Upper lobe of right lung (tissue), 1 donor: Measurements from ENCODE around the gene CTSA. TPM values are rescaled to one million over a fixed set of nuclear protein-coding genes. Genes with fewer than 3 reads are reported as not detected.

Experiments used
- ATAC-seq: fragments of 200-7000 bp; cut with Tn5 transposase; one replicate; pipeline ENCODE4 v1.9.1; 2020; ENCODE audit warnings: mild to moderate bottlenecking, moderate library complexity
- DNase-seq: peaks from one replicate; pipeline ENCODE4 v3.0.0-alpha.2; 2020
- H3K27ac ChIP-seq: fragments of 200-600 bp; one replicate; pipeline ENCODE4 v1.8.0; 2022
- H3K27me3 ChIP-seq: fragments of 200-600 bp; one replicate; pipeline ENCODE4 v1.8.0; 2022; ENCODE audit warnings: mild to moderate bottlenecking
- H3K36me3 ChIP-seq: fragments of 200-600 bp; one replicate; pipeline ENCODE4 v1.8.0; 2022
- H3K4me1 ChIP-seq: fragments of 200-600 bp; one replicate; pipeline ENCODE4 v1.8.0; 2022
- H3K4me3 ChIP-seq: fragments of 200-600 bp; one replicate; pipeline ENCODE4 v1.8.0; 2022; ENCODE audit warnings: mild to moderate bottlenecking
- H3K9me3 ChIP-seq: fragments of 200-600 bp; one replicate; pipeline ENCODE4 v1.8.0; 2022
- intact Hi-C: fragments of 100-400 bp; cut with DNase I; formaldehyde crosslinking; loops from one replicate; pipeline ENCODE4 v1.11.0; 2022
- total RNA-seq: library from RNA; stranded (reverse); fragmentation: NEBNext Ultra II Directional; extraction: Animal tissue kit (Norgen Biotek cat#: 25700); gene quantifications from one replicate; pipeline ENCODE4 v1.2.1, GENCODE V29; 2021
- TF ChIP-seq, protein P1 (sequence below): fragments of 200-600 bp; IDR thresholded peaks from one replicate; pipeline ENCODE4 v1.8.0; 2022; ENCODE audit warnings: antibody characterized with exemption
- donor health status: DM: no; HTN: yes; CAD: no; lungs with severe emphysema.

CTSA gene
- total RNA-seq, 1 donor from 2014 or later = 164 TPM

DNA sequence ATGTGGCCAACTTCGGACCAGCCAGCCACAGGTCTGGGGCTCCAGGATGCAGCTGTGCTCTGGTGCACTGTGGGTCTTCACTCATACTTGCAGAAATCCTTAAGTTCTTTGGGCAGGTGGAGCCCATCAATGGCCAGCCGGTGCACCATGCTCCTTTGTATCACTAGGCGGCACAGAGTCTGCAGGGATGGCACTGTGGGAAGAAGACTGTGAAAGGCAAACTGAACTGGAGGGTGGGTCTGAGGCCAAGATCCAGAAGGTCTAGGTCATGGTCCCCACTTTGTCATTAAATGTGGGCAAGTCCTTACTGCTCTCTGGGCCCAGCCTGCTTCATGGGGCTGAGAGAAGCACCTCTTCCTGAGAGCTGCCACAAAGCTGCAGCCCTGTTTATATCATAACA is 2.5 kb upstream of the CTSA start:
- no peak overlapping the region for H3K4me3 ChIP-seq
- peaks cover 8% of the 10 kb centered on the region for H3K4me1 ChIP-seq
- no peaks in the 10 kb centered on the region for H3K9me3 ChIP-seq
- TF ChIP-seq, protein P1, sequence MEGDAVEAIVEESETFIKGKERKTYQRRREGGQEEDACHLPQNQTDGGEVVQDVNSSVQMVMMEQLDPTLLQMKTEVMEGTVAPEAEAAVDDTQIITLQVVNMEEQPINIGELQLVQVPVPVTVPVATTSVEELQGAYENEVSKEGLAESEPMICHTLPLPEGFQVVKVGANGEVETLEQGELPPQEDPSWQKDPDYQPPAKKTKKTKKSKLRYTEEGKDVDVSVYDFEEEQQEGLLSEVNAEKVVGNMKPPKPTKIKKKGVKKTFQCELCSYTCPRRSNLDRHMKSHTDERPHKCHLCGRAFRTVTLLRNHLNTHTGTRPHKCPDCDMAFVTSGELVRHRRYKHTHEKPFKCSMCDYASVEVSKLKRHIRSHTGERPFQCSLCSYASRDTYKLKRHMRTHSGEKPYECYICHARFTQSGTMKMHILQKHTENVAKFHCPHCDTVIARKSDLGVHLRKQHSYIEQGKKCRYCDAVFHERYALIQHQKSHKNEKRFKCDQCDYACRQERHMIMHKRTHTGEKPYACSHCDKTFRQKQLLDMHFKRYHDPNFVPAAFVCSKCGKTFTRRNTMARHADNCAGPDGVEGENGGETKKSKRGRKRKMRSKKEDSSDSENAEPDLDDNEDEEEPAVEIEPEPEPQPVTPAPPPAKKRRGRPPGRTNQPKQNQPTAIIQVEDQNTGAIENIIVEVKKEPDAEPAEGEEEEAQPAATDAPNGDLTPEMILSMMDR = no peak
- H3K27me3 ChIP-seq = no peaks in the 10 kb centered on the region
- H3K36me3 ChIP-seq = peaks cover 14% of the 10 kb centered on the region
- no peak for ATAC-seq
- intact Hi-C loops = no loop called here
- DNase-seq = no peak
- H3K27ac ChIP-seq = no peak overlapping the region

DNA sequence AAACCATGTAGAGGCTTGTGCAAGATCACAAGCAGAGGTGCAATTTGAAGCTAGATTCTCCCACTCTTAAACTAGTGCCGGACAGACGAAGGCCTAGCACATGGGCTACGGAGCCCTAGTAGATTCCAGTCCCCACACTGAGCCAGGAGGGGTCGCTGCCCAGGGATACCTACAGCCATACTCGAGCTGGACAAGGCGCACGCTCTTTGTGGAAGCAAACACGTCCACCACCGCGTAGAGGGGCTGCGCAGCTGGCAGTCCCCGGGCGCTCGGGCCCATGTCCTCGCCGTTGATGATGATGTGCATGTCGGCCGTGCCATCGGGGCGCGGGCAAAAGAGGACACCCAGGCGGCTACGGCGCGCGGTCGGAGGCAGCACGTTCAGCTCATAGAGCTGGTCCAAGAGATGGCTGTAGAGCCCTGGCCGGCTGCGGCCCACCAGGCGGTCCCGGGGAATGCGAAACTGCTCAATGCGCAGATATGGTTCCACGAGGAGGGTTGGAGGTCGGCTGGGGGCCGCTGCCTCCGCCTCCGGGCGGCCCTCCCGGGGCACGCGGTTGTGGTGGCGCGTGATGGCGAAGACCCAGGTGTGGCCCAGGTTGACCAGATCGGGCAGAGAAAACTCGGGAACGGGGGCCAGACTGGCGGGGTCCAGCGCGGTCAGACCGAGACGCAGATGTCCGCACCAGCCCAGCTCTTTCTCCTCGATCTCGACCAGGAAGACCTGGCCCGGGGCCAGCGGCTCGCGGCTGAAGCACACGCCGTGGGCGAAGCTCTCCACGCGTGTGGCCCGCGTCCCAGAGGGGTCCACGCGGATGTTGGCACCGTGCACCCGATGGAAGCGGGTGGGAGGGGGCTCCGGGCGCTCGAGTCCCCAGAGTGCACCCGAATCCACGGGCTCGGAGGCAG is 804 bp upstream of the CTSA start:
- ATAC-seq = peak; percentile 85
- no peaks in the 10 kb centered on the region for H3K27me3 ChIP-seq
- TF ChIP-seq, protein P1 = peak; percentile 66
- peak; percentile 89 for DNase-seq
- no peaks in the 10 kb centered on the region for H3K9me3 ChIP-seq
- intact Hi-C loops = no loop called here
- H3K4me3 ChIP-seq = peak overlapping the region; percentile 80
- H3K27ac ChIP-seq = peak overlapping the region; percentile 71
- H3K4me1 ChIP-seq = peaks cover 8% of the 10 kb centered on the region
- H3K36me3 ChIP-seq = peaks cover 28% of the 10 kb centered on the region

DNA sequence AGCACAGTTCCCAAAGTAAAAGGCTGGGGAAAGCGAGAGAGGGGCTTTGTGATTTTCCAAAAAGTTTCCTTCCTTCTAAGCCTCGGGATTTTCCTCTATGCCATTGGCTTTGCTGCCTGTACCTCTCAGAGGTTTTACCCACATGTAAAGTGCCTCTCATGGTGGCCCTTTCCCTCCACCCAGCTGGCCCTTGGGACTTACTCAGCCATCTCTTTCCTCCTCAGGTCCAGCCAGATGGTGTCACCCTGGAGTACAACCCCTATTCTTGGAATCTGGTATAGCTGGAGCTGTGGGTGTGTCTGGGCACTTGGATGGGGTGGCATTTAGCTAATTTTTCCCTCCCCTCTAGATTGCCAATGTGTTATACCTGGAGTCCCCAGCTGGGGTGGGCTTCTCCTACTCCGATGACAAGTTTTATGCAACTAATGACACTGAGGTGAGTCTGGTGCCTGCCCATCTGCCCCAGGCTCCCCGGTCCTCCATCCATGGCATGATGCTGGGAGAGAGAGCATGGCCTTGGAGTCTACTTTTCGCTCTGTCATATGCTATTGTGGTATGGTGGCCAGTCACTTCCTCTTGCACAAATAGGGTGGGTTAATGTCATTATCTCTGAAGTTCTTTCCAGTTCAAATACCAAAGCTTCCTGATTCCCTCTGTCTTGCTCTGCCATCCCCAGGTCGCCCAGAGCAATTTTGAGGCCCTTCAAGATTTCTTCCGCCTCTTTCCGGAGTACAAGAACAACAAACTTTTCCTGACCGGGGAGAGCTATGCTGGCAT is 1.1 kb downstream of the CTSA start:
- H3K4me3 ChIP-seq = peak overlapping the region; percentile 80
- intact Hi-C loops = no loop called here
- TF ChIP-seq, protein P1 = peak; percentile 19

DNA sequence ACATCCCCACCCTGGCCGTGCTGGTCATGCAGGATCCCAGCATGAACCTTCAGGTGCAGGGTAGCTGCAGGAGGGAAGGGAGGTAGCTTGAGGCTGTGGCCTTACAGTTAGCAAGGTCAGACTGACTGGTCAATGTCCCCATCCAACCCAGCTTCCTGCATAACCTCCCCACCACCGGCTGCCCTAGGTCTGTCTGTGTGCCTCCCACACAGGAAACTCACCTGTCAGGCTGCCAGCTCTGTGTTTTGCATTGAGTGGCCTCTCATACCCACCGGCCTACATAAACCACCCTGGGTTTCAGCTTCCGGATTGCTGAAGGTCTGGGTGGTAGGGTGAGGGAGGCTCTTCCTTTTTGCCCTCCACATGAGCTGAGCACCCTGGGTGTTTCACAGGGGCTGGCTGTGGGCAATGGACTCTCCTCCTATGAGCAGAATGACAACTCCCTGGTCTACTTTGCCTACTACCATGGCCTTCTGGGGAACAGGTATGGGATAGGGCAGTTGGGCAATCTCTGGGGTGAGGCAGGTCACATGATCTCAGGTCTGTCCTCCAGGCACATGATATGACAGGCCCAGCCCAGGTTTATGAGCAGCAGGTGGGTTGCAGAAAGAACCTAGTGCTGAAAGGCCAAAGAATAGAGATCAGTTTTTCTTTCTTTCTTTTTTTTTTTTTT is 1.8 kb downstream of the CTSA start:
- ATAC-seq (no peak), DNase-seq (no peak)
- no peaks in the 10 kb centered on the region for H3K27me3 ChIP-seq
- H3K9me3 ChIP-seq = no peaks in the 10 kb centered on the region
- no peak overlapping the region for H3K27ac ChIP-seq
- intact Hi-C loops = no loop called here
- peaks cover 8% of the 10 kb centered on the region for H3K4me1 ChIP-seq
- no peak overlapping the region for H3K4me3 ChIP-seq
- peaks cover 42% of the 10 kb centered on the region for H3K36me3 ChIP-seq
- TF ChIP-seq, protein P1 = no peak

More for the DNA sequence above, 1.1 kb downstream of the CTSA start:
- Histone ChIP-seq H3K4me1 (peaks cover 8% of the 10 kb centered on the region), H3K27me3 (no peaks in the 10 kb centered on the region), H3K27ac (no peak overlapping the region), H3K36me3 (peaks cover 35% of the 10 kb centered on the region), H3K9me3 (no peaks in the 10 kb centered on the region)
- ATAC-seq (peak; percentile 19), DNase-seq (no peak)

DNA sequence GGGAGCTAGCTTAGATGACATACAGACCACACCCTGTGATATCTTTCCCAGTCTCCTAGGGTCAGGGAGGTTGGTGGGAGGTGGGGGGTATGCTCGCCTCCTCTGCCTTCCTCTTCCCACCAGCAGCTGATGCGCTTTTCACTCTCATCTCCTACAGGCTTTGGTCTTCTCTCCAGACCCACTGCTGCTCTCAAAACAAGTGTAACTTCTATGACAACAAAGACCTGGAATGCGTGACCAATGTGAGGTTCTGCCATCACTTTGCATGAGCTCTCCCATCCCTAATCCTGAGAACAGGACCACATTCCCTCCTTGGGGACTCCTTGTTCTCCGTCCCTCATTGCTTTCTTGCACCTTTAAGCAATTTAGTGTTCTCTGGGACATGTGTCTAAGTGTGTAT is 2.7 kb downstream of the CTSA start:
- ATAC-seq (no peak), DNase-seq (no peak)
- H3K9me3 ChIP-seq = no peaks in the 10 kb centered on the region
- intact Hi-C loops = no loop called here
- no peak overlapping the region for H3K27ac ChIP-seq
- no peaks in the 10 kb centered on the region for H3K27me3 ChIP-seq
- TF ChIP-seq, protein P1 = no peak
- peaks cover 8% of the 10 kb centered on the region for H3K4me1 ChIP-seq
- peaks cover 48% of the 10 kb centered on the region for H3K36me3 ChIP-seq
- H3K4me3 ChIP-seq = no peak overlapping the region
